Upper lobe of left lung (tissue), 4 donors: Measurements from ENCODE around the gene TRIM72.

Experiments used
- CTCF ChIP-seq, 6 experiments: fragments of 450-650 bp in 4 of 6; fragments of 200-600 bp in 2 of 6; sonication (generic) in 2 of 6; IDR thresholded peaks; one replicate each; pipeline ENCODE4 v1.5.1; 2016 to 2019; ENCODE audit warnings: antibody characterized with exemption in 6 of 6
- POLR2AphosphoS5 ChIP-seq, 2 donors: sonication (generic); formaldehyde crosslinking; IDR thresholded peaks; one replicate each; pipeline ENCODE4 v1.5.1; 2017; ENCODE audit warnings: antibody characterized with exemption in 2 of 2

DNA sequence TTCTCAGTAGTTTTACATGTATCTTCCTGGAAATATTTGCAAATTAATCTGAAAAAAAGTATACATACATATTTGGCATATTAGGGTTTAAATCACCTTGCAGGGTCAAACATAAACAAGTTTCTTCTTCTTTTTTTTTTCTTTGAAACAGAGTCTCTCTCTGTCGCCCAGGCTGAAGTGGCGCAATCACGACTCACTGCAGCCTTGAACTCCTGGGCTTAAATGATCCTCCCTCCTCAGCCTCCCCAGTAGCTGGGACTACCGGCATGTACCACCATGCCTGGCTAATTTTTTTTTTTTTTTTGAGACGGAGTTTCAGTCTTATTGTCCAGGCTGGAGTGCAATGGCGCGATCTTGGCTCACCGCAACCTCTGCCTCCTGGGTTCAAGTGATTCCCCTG lies 46.6 kb upstream of the TRIM72 start:
- TF ChIP-seq CTCF (IDR thresholded peaks at IDR 0.05), result no peak
- TF ChIP-seq POLR2AphosphoS5 (IDR thresholded peaks at IDR 0.05), result no peak
